NCI-H2107 treated with DMSO at 0.1 percent for 48 hours (cell line): ENCODE data around the gene CAPNS1.

Experiments
- DNase-seq: peaks from one replicate; lab custom pipeline; 2025; ENCODE audit not compliant: unreplicated experiment; lab: John Stamatoyannopoulos, UW

The CAPNS1 gene

GRCh38 chr19:36139473-36140303 lies at the start of gene CAPNS1:
CAPNS1 (plus strand) TSS chr19:36140066; CDS start chr19:36141012, 946 bp downstream.
- peak; percentile 85 for DNase-seq

DNA sequence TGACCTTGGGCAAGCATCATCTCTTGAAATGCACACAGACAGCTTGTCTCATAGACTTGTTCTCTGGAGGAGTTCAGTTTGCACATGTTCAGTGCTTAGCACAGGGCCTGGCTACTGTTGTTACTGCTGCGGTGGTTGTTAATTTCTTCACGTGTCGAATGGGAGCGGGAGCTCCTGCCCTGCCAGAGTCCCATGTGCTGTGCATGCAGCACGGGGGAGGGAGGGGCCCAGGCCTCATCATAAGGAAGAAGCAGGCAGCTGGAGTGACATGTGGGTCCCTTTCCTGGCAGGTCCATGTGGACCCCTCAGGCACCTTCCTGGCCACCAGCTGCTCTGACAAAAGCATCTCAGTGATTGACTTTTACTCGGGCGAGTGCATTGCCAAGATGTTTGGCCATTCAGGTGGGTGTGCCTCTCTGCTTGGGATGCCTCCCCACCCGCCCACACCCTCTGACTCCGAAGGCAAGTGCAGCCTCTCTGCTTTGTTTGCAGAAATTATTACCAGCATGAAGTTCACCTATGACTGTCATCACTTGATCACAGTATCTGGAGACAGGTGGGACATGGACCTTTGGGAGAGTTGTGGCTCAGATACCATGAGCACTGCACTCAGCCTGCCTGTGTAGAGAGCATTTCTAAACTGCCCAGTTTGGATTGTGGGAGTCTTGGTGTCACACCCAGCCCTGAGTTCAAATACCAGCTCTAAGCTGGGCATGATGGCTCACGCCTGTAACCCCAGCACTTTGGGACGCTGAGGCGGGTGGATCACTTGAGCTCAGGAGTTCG lies 48.8 kb upstream of the CAPNS1 start:
- no peak for DNase-seq

DNA sequence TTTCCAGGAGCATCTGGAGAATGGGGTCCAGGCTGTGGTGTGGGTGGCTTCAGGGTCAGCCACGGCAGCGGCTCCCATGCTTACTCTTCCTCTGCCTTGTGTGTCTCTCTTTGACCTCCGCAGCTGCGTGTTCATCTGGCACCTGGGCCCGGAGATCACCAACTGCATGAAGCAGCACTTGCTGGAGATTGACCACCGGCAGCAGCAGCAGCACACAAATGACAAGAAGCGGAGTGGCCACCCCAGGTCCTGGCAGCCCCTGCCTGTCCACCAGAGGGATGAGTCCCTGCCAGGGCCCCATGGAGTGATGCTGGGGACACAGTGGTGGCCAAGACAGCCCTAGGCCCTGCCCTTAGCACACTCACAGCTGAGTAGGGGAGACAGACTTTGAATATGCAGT lies 47.3 kb upstream of the CAPNS1 start:
- no peak for DNase-seq

- no peak for DNase-seq
These were observed 46.7 kb upstream of the CAPNS1 start for GRCh38 chr19:36093146-36093662.

DNA sequence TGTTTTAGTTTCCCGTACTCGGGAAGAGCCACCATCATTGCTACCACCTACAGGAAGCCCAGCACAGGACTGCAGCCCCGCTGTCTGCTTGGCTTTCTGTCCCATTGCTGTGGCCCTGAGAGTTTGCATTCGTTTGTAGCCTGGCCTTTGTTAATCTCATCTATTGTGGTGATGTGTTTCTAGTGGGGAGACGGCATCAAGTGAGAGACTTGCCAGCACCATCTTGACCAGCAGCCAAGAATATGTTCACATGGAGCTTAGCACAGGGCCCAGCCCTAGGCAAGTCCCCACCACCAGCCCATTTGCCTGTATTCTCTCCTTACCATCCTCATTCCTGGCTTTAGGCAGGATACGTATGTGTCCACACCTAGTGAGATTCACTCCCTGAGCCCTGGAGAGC lies 46.2 kb upstream of the CAPNS1 start:
- no peak for DNase-seq

DNA sequence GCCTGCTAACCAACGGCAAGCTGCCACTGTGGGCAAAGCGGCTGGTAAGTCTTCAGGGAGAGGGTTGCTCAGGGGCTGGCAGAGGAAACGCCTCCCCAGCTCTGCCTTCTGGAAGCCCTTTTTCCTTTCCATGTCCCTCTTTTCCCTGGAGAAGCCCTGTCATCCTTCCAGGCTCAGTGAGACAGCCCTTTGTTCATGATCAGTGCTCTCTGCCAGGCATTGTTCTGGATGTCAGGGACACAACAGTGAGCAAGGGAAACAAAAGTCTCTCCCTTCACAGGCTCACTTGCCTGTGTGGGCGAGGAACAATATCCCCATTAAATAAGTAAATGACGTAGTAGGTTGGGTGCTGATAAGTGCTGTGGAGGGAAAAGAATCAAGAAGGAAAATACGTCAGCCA lies 42.8 kb upstream of the CAPNS1 start:
- no peak for DNase-seq

GRCh38 chr19:36099166-36099785 lies 40.6 kb upstream of the CAPNS1 start:
- DNase-seq: no peak

DNA sequence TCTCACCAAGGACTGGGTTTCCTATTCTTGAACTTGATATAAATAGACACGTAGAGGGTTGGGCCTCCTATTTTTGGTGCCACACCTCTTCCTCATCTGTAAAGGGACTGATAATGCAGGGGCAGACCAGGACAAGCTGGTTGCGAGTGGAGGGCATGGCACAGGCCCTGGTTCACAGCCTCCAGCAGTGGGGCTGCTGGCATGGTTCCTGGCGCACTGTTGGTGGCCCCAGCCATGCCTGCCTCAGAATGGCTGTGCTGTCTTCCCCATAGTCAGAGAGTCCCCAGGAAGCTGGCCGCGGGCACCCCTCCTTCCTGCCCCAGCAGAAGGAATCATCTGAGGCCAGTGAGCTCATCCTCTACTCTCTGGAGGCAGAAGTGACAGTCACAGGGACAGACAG lies 39.4 kb upstream of the CAPNS1 start:
- no peak for DNase-seq

- no peak for DNase-seq
These were observed 38.1 kb upstream of the CAPNS1 start for GRCh38 chr19:36101550-36102327.

DNA sequence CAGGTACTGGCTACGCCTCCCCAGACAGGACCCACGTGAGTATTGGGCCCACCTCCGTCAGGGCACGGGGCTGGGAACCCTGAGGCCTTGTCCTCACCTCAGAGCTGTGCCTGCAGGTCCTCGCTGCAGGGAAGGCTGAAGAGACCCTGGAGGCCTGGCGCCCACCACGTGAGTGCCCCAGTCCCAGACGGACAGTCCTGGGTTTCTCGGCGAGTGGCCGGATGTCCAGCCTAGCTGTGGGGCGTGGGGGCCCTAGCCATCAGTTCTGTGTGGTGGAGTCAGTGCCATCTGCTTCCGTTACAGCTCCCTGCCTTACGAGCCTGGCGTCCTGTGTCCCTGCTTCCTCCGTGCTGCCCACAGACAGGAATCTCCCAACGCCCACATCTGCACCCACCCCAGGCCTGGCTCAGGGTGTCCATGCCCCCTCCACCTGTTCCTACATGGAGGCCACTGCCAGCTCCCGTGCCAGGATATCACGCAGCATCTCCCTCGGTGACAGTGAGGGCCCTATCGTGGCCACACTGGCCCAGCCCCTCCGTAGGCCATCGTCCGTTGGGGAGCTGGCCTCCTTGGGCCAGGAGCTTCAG lies 36.7 kb upstream of the CAPNS1 start:
- no peak for DNase-seq

DNA sequence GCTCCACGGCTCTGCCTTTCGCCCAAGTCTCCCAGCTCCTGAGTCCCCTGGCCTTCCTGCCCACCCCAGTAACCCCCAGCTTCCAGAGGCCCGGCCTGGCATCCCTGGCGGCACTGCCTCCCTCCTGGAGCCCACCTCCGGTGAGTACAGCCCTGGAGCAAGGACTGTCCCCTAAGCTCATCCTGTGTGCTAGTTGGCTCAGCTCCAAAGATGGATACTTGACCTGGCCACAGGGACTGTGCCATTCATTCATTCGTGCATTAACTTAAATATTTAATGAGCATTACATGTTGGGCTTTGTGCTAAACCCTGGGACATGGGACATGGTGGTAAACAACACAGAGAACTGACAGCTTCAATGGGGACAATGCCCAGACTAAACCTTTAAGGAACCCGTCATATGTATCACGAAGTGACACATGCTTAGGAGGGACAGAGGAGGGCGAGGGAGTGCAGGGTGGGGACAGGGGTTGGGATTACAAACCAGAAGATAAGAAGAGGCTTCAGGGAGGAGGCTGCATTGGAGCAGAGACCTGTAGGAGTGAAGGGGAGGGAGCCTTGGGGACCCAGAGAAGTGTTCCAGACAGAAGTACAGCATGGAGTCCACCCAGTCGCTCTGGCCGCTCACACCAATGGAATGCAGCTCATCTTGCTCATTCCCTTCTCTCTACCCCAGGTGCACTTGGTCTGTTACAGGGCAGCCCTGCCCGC lies 35.9 kb upstream of the CAPNS1 start:
- no peak for DNase-seq

DNA sequence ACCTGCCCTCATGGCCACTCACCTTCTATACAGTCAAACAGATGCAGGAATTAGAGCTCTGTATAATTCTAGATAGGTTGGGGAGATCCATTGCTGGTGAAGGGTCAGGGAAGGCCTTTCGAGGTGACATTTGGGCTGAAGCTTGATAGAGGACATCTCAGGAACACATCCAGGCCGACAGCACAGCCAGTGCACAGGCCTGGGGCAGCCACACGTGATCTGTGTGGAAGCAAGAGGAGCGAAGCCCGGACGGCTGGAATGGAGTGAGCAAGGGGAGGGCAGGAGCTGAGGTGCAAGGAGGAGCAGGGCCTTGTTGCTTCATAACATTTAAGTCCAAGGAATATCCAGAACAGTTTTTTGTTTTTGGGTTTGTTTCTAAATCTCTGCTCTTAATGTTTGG lies 33.4 kb upstream of the CAPNS1 start:
- DNase-seq: no peak

GRCh38 chr19:36106991-36107390 lies 32.9 kb upstream of the CAPNS1 start:
- no peak for DNase-seq

DNA sequence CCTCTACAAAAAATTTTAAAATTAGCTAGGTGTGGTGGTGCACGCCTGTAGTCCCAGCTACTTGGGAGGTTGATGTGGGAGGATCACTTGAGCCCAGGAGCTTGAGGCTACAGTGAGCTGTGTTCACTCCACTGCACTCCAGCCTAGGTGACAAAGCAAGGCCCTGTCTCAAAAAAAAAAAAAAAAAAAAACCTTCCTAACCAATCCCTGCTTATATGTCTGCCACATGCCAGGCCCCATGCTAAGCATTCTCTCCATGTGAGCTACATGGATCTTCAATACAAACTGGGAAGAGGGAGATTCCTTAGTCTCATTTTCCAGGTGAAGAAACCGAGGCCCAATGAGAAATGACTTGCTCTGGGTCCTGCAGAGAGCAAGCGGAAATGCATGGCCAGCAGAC lies 31.2 kb upstream of the CAPNS1 start:
- no peak for DNase-seq

- peak; percentile 50 for DNase-seq
These were observed 29.2 kb upstream of the CAPNS1 start, which contains the start of gene OVOL3 for GRCh38 chr19:36110487-36111199. OVOL3 (plus strand) TSS chr19:36111143; CDS start chr19:36111203, 60 bp downstream.

DNA sequence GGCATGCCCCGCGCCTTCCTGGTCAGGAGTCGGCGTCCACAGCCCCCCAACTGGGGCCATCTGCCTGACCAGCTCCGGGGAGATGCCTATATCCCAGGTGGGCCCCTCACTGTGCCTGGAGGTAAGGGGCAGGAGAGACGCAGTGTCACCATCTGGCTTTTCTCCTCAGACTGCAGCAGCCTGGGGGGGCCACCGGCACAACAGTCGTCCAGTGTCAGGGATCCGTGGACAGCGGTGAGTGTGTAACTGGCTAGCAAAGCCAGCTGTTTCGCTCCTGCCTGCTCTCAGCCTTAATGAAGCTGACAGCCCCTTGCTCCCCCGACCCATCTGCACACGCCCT lies 28.7 kb upstream of the CAPNS1 start:
- DNase-seq: no peak

DNA sequence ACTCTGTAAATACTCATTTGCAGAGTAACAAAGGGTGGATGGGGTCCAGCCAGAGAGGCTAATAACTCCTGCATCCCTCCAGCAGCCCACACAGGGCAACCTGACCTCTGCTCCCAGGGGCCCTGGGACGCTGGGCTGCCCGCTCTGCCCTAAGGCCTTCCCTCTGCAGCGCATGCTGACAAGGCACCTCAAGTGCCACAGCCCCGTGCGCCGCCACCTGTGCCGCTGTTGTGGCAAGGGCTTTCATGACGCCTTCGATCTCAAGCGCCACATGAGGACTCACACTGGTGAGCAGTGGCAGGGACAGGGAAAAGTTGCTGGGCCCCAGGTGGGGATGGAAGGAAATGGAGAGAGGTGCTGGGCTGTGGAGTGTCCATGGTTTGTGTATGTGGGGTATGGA lies 27.2 kb upstream of the CAPNS1 start:
- DNase-seq: no peak

DNA sequence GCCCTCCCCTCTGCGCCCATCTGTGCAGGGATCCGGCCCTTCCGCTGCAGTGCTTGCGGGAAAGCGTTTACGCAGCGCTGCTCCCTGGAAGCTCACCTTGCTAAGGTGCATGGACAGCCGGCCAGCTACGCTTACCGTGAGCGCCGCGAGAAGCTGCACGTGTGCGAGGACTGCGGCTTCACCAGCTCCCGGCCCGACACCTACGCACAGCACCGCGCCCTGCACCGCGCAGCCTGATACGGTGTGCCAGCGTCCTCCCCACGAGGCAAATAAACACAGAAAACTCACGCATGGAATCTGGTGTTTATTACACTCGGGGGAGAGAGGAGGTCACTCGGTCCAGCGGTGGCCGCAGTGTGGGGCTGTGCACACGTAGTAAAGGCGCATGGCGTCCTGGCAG lies 26.4 kb upstream of the CAPNS1 start:
- DNase-seq: no peak
